HG03521 (cell line): Measurements from ENCODE around the gene IL18R1.

Experiments
- ATAC-seq: cut with Tn5 transposase; IDR thresholded peaks from one replicate; pipeline ENCODE4 v1.9.1; 2021; ENCODE audit warnings: mild to moderate bottlenecking, moderate library complexity; ENCODE audit not compliant: unreplicated experiment

Gene IL18R1

GRCh38 chr2:102342888-102343287 lies 12.7 kb upstream of the IL18R1 start:
- ATAC-seq: no peak

- ATAC-seq: no peak
Observed at GRCh38 chr2:102344397-102344796, 11.2 kb upstream of the IL18R1 start.

GRCh38 chr2:102345329-102345920 lies 10.2 kb upstream of the IL18R1 start:
- no peak for ATAC-seq

GRCh38 chr2:102346381-102347130 lies 9.0 kb upstream of the IL18R1 start:
- no peak for ATAC-seq

- no peak for ATAC-seq
Observed at GRCh38 chr2:102350137-102350793, 5.3 kb upstream of the IL18R1 start.

GRCh38 chr2:102356381-102356712 lies 751 bp downstream of the IL18R1 start:
- ATAC-seq: no peak

GRCh38 chr2:102356741-102357140 lies 1.1 kb downstream of the IL18R1 start:
- ATAC-seq: no peak

GRCh38 chr2:102357937-102358336 lies 2.3 kb downstream of the IL18R1 start:
- no peak for ATAC-seq

GRCh38 chr2:102358496-102358895 lies 2.9 kb downstream of the IL18R1 start:
- no peak for ATAC-seq

GRCh38 chr2:102359527-102359926 lies 3.9 kb downstream of the IL18R1 start:
- no peak for ATAC-seq

GRCh38 chr2:102361632-102362241 lies 6.1 kb downstream of the IL18R1 start:
- ATAC-seq: no peak

GRCh38 chr2:102365763-102366162 lies 10.2 kb downstream of the IL18R1 start:
- no peak for ATAC-seq

- ATAC-seq: peak; percentile 72
Observed at GRCh38 chr2:102366406-102367112, 11.0 kb downstream of the IL18R1 start.

- peak; percentile 42 for ATAC-seq
Observed at GRCh38 chr2:102367331-102367971, 11.9 kb downstream of the IL18R1 start.

GRCh38 chr2:102368461-102369109 lies 13.0 kb downstream of the IL18R1 start:
- no peak for ATAC-seq

- no peak for ATAC-seq
Observed at GRCh38 chr2:102369866-102370265, 14.3 kb downstream of the IL18R1 start.

GRCh38 chr2:102376052-102376591 lies 20.5 kb downstream of the IL18R1 start:
- no peak for ATAC-seq

GRCh38 chr2:102383722-102384121 lies 28.1 kb downstream of the IL18R1 start:
- no peak for ATAC-seq

- no peak for ATAC-seq
Observed at GRCh38 chr2:102385522-102385921, 29.9 kb downstream of the IL18R1 start.

GRCh38 chr2:102386004-102386403 lies 30.4 kb downstream of the IL18R1 start:
- ATAC-seq: no peak
